H9 (cell line): ENCODE results near the gene WRAP73. TPM values are rescaled to one million over a fixed set of nuclear protein-coding genes. Genes with fewer than 3 reads are reported as not detected.

ENCODE experiments used
- DNase-seq: peaks from one replicate; pipeline ENCODE4 v3.0.0-alpha.2; 2017
- H2AFZ ChIP-seq: one replicate; pipeline ENCODE4 v1.6.1; 2013; ENCODE audit warnings: mild to moderate bottlenecking, low read length, control low read depth, moderate library complexity
- H2AK5ac ChIP-seq: 2 replicates; pipeline ENCODE4 v1.6.1; 2013; ENCODE audit warnings: low read length, control low read depth, mixed read lengths; ENCODE audit not compliant: insufficient read length
- H2BK120ac ChIP-seq: one replicate; pipeline ENCODE4 v1.6.1; 2013; ENCODE audit warnings: low read depth, mild to moderate bottlenecking, low read length, control low read depth, inconsistent platforms; ENCODE audit not compliant: poor library complexity, severe bottlenecking
- H2BK12ac ChIP-seq: 2 replicates; pipeline ENCODE4 v1.6.1; 2013; ENCODE audit warnings: low read length, control low read depth, mixed read lengths, low read depth; ENCODE audit not compliant: insufficient read length
- H2BK15ac ChIP-seq: 2 replicates; pipeline ENCODE4 v1.6.1; 2013; ENCODE audit warnings: low read depth, low read length, control low read depth
- H2BK20ac ChIP-seq: one replicate; pipeline ENCODE4 v1.6.1; 2013; ENCODE audit warnings: low read depth, mild to moderate bottlenecking, low read length, control low read depth, inconsistent platforms; ENCODE audit not compliant: poor library complexity, severe bottlenecking
- H2BK5ac ChIP-seq: 2 replicates; pipeline ENCODE4 v1.6.1; 2013; ENCODE audit warnings: low read length, control low read depth, mixed read lengths; ENCODE audit not compliant: insufficient read length
- H3K14ac ChIP-seq: 2 replicates; pipeline ENCODE4 v1.6.1; 2013; ENCODE audit warnings: low read length, control low read depth; ENCODE audit not compliant: insufficient read depth
- H3K18ac ChIP-seq: 2 replicates; pipeline ENCODE4 v1.6.1; 2013; ENCODE audit warnings: low read depth, mild to moderate bottlenecking, mixed read lengths, low read length, control low read depth; ENCODE audit not compliant: insufficient read length
- H3K23ac ChIP-seq: 2 replicates; pipeline ENCODE4 v1.6.1; 2013; ENCODE audit warnings: low read length, control low read depth, mixed read lengths, low read depth; ENCODE audit not compliant: insufficient read length
- H3K23me2 ChIP-seq: 2 replicates; pipeline ENCODE4 v1.6.1; 2013; ENCODE audit warnings: low read depth, mild to moderate bottlenecking, mixed read lengths, low read length, control low read depth; ENCODE audit not compliant: insufficient read length, poor library complexity, severe bottlenecking
- H3K27ac ChIP-seq: 2 replicates; pipeline ENCODE4 v1.5.1; 2013; ENCODE audit warnings: low read length, control low read depth, mixed read lengths, low read depth; ENCODE audit not compliant: insufficient read length
- H3K27me3 ChIP-seq: 2 replicates; pipeline ENCODE4 v1.6.1; 2013; ENCODE audit warnings: low read length, control low read depth, inconsistent platforms; ENCODE audit not compliant: insufficient read depth
- H3K4ac ChIP-seq: 2 replicates; pipeline ENCODE4 v1.6.1; 2013; ENCODE audit warnings: low read depth, mild to moderate bottlenecking, control low read depth, inconsistent platforms, low read length, moderate library complexity
- H3K4me1 ChIP-seq: 2 replicates; pipeline ENCODE4 v1.6.1; 2013; ENCODE audit warnings: low read length, control low read depth, inconsistent platforms; ENCODE audit not compliant: insufficient read depth
- H3K4me2 ChIP-seq: 2 replicates; pipeline ENCODE4 v1.6.1; 2013; ENCODE audit warnings: low read length, control low read depth, mixed read lengths; ENCODE audit not compliant: insufficient read length, insufficient read depth
- H3K56ac ChIP-seq: 2 replicates; pipeline ENCODE4 v1.6.1; 2013; ENCODE audit warnings: low read depth, mild to moderate bottlenecking, mixed read lengths, low read length, control low read depth; ENCODE audit not compliant: insufficient read length
- H3K79me1 ChIP-seq: 2 replicates; pipeline ENCODE4 v1.6.1; 2013; ENCODE audit warnings: low read depth, mild to moderate bottlenecking, moderate library complexity, low read length, control low read depth, inconsistent platforms; ENCODE audit not compliant: insufficient read depth, poor library complexity, severe bottlenecking
- H3K79me2 ChIP-seq: 2 replicates; pipeline ENCODE4 v1.6.1; 2013; ENCODE audit warnings: low read length, control low read depth, inconsistent platforms; ENCODE audit not compliant: insufficient read depth
- H3K9ac ChIP-seq: 2 replicates; pipeline ENCODE4 v1.6.1; 2013; ENCODE audit warnings: low read length, control low read depth, mixed read lengths; ENCODE audit not compliant: insufficient read length; ENCODE audit errors: extremely low read depth
- H3K9me3 ChIP-seq: one replicate; pipeline ENCODE4 v1.6.1; 2013; ENCODE audit warnings: low read depth, low read length, inconsistent platforms; ENCODE audit not compliant: control insufficient read depth
- H3T11ph ChIP-seq: one replicate; pipeline ENCODE4 v1.6.1; 2013; ENCODE audit warnings: mild to moderate bottlenecking, low read length, control low read depth, inconsistent platforms
- H4K20me1 ChIP-seq: one replicate; pipeline ENCODE4 v1.6.1; 2013; ENCODE audit not compliant: control insufficient read depth, insufficient read length, insufficient read depth
- H4K5ac ChIP-seq: 2 replicates; pipeline ENCODE4 v1.6.1; 2013; ENCODE audit warnings: low read depth, mild to moderate bottlenecking, mixed read lengths, low read length, control low read depth; ENCODE audit not compliant: insufficient read length
- H4K8ac ChIP-seq: replicated peaks from 2 replicates; pipeline ENCODE4 v1.6.1; 2013; ENCODE audit warnings: low read length, control low read depth, mixed read lengths, low read depth; ENCODE audit not compliant: insufficient read length
- H4K91ac ChIP-seq: 2 replicates; pipeline ENCODE4 v1.6.1; 2013; ENCODE audit warnings: low read depth, mild to moderate bottlenecking, moderate library complexity, mixed read lengths, low read length, control low read depth; ENCODE audit not compliant: insufficient read length
- H3K27ac Mint-ChIP-seq, 3 experiments: 2 replicates in 2 of 3; 3 replicates in 1 of 3; pipeline ENCODE4 v1.8.0; 2020 to 2021; ENCODE audit warnings: mixed read lengths in 3 of 3, mild to moderate bottlenecking in 1 of 3, moderate library complexity in 1 of 3
- H3K27me3 Mint-ChIP-seq: 2 replicates; pipeline ENCODE4 v1.8.0; 2021; ENCODE audit warnings: low read depth, mild to moderate bottlenecking, moderate library complexity, mixed read lengths
- H3K36me3 Mint-ChIP-seq, 3 experiments: 2 replicates in 2 of 3; 3 replicates in 1 of 3; pipeline ENCODE4 v1.8.0; 2020 to 2021; ENCODE audit warnings: low read depth in 3 of 3, mixed read lengths in 3 of 3; ENCODE audit not compliant: insufficient read depth in 1 of 3
- H3K4me1 Mint-ChIP-seq, 2 experiments: 2 replicates each; pipeline ENCODE4 v1.8.0; 2020; ENCODE audit warnings: mixed read lengths in 2 of 2
- H3K4me3 Mint-ChIP-seq, 2 experiments: 2 replicates in 1 of 2; 3 replicates in 1 of 2; pipeline ENCODE4 v1.8.0; 2020 to 2021; ENCODE audit warnings: mild to moderate bottlenecking in 2 of 2, mixed read lengths in 2 of 2, moderate library complexity in 1 of 2
- H3K9me3 Mint-ChIP-seq, 2 experiments: 2 replicates in 1 of 2; 3 replicates in 1 of 2; pipeline ENCODE4 v1.8.0; 2020; ENCODE audit warnings: mild to moderate bottlenecking in 2 of 2, mixed read lengths in 2 of 2, moderate library complexity in 1 of 2
- WGBS: extraction: QIAGEN DNeasy Blood & Tissue Kit; methylation state at CpG from one replicate; pipeline ENCODE4 v1.1.7; 2013; ENCODE audit warnings: missing lambda C conversion rate, low lambda C conversion rate, mixed read lengths; ENCODE audit not compliant: insufficient read length; ENCODE audit errors: extremely low coverage; 5-methylcytosine and 5-hydroxymethylcytosine counted together
- total RNA-seq: library from RNA; stranded (reverse); gene quantifications from 2 replicates; pipeline ENCODE4 v1.2.1, GENCODE V29; 2021
- TF ChIP-seq, protein P1 (sequence below): fragments of 200-600 bp; sonication (generic); conservative IDR thresholded peaks from 3 replicates; pipeline ENCODE4 v1.8.0; 2021; ENCODE audit warnings: antibody characterized with exemption, mild to moderate bottlenecking

Gene WRAP73
- total RNA-seq, 1 experiment from 2014 or later, result 28.4 TPM

DNA sequence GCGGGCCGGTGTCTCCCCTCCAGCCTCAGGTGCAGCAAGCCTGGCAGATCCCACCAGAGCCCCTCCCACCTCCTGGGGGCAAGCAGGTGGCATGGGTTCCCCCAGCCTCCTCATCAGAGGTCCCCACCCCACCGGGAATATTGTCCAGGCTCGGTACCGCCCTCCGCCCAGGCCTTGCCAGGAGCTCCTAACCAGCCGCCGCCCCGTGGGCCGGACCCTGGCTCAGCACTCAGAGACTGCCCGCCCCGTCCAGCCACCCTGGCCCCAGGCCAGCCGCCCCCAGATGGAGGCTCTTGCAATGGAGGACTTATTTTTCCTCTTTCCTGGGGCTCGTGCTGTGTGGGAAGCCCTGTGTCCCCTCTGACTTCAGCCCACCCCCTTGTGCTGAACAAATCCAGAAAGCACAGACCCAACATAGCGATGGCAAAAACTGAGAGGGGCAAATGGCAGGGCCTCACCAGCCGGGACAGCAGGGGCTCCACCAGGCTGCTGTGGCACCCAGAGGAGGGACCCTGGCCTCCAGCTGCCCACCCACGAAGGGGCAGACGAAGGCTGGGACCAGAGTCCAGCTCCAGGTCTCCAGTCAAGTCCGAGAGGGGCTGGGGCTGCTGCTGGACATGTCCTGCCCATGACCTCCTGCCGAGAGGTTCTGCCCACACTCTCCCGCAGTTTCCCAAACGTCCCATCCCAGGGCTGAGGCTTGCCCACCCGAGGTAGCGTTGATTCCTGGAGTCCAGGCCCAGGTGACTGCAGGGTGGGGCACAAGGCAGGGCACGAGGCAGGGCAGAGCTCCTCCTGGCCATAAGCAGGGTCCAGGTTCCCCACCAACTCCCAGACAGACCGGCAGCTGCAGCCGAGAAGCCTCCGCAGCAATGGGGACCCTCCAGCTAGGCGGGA is 46.1 kb downstream of the WRAP73 start:
- Histone ChIP-seq H3K9ac (no peak overlapping the region), H3K27ac (no peak overlapping the region), H3K27me3 (no peaks in the 10 kb centered on the region), H3K4me2 (no peak overlapping the region), H3K23ac (no peak overlapping the region), H2BK12ac (no peak overlapping the region), H3K9me3 (no peaks in the 10 kb centered on the region), H3K56ac (no peak overlapping the region), H2AK5ac (no peak overlapping the region), H2BK5ac (no peak overlapping the region), H3T11ph (no peak overlapping the region), H3K4me1 (no peaks in the 10 kb centered on the region), H4K5ac (no peak overlapping the region), H4K91ac (no peak overlapping the region), H3K79me1 (no peaks in the 10 kb centered on the region), H3K18ac (no peak overlapping the region), H4K20me1 (no peaks in the 10 kb centered on the region), H2BK20ac (no peak overlapping the region), H2BK15ac (no peak overlapping the region), H2BK120ac (no peak overlapping the region), H3K79me2 (no peaks in the 10 kb centered on the region), H3K14ac (no peak overlapping the region; the same call in 1 of the 2 replicates), H3K4ac (no peak overlapping the region), H3K23me2 (no peaks in the 10 kb centered on the region), H4K8ac (no peak overlapping the region), H2AFZ (no peak overlapping the region)
- peaks cover 0 to 3% of the 10 kb centered on the region in 2 experiments; a peak in 3 of 4 replicates for H3K4me1 Mint-ChIP-seq
- H3K4me3 Mint-ChIP-seq, result no peak overlapping the region
- TF ChIP-seq, protein P1, sequence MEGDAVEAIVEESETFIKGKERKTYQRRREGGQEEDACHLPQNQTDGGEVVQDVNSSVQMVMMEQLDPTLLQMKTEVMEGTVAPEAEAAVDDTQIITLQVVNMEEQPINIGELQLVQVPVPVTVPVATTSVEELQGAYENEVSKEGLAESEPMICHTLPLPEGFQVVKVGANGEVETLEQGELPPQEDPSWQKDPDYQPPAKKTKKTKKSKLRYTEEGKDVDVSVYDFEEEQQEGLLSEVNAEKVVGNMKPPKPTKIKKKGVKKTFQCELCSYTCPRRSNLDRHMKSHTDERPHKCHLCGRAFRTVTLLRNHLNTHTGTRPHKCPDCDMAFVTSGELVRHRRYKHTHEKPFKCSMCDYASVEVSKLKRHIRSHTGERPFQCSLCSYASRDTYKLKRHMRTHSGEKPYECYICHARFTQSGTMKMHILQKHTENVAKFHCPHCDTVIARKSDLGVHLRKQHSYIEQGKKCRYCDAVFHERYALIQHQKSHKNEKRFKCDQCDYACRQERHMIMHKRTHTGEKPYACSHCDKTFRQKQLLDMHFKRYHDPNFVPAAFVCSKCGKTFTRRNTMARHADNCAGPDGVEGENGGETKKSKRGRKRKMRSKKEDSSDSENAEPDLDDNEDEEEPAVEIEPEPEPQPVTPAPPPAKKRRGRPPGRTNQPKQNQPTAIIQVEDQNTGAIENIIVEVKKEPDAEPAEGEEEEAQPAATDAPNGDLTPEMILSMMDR, result no peak
- H3K9me3 Mint-ChIP-seq, result no peaks in the 10 kb centered on the region
- no peaks in the 10 kb centered on the region; a peak in 1 of 7 replicates for H3K36me3 Mint-ChIP-seq
- WGBS, result no CpG with 5 or more reads among the region's 29 CpGs
- no peaks in the 10 kb centered on the region for H3K27me3 Mint-ChIP-seq
- DNase-seq, result no peak
- H3K27ac Mint-ChIP-seq, result no peak overlapping the region; a peak in 1 of 7 replicates
